H9 (cell line): ENCODE measurements around the gene DSE. TPM values are rescaled to one million over a fixed set of nuclear protein-coding genes. Genes with fewer than 3 reads are reported as not detected.

ENCODE experiments used
- DNase-seq: peaks from one replicate; pipeline ENCODE4 v3.0.0-alpha.2; 2017
- H2AFZ ChIP-seq: one replicate; pipeline ENCODE4 v1.6.1; 2013; ENCODE audit warnings: mild to moderate bottlenecking, low read length, control low read depth, moderate library complexity
- H2AK5ac ChIP-seq: 2 replicates; pipeline ENCODE4 v1.6.1; 2013; ENCODE audit warnings: low read length, control low read depth, mixed read lengths; ENCODE audit not compliant: insufficient read length
- H2BK120ac ChIP-seq: one replicate; pipeline ENCODE4 v1.6.1; 2013; ENCODE audit warnings: low read depth, mild to moderate bottlenecking, low read length, control low read depth, inconsistent platforms; ENCODE audit not compliant: poor library complexity, severe bottlenecking
- H2BK12ac ChIP-seq: 2 replicates; pipeline ENCODE4 v1.6.1; 2013; ENCODE audit warnings: low read length, control low read depth, mixed read lengths, low read depth; ENCODE audit not compliant: insufficient read length
- H2BK15ac ChIP-seq: 2 replicates; pipeline ENCODE4 v1.6.1; 2013; ENCODE audit warnings: low read depth, low read length, control low read depth
- H2BK20ac ChIP-seq: one replicate; pipeline ENCODE4 v1.6.1; 2013; ENCODE audit warnings: low read depth, mild to moderate bottlenecking, low read length, control low read depth, inconsistent platforms; ENCODE audit not compliant: poor library complexity, severe bottlenecking
- H2BK5ac ChIP-seq: 2 replicates; pipeline ENCODE4 v1.6.1; 2013; ENCODE audit warnings: low read length, control low read depth, mixed read lengths; ENCODE audit not compliant: insufficient read length
- H3K14ac ChIP-seq: 2 replicates; pipeline ENCODE4 v1.6.1; 2013; ENCODE audit warnings: low read length, control low read depth; ENCODE audit not compliant: insufficient read depth
- H3K18ac ChIP-seq: 2 replicates; pipeline ENCODE4 v1.6.1; 2013; ENCODE audit warnings: low read depth, mild to moderate bottlenecking, mixed read lengths, low read length, control low read depth; ENCODE audit not compliant: insufficient read length
- H3K23ac ChIP-seq: 2 replicates; pipeline ENCODE4 v1.6.1; 2013; ENCODE audit warnings: low read length, control low read depth, mixed read lengths, low read depth; ENCODE audit not compliant: insufficient read length
- H3K23me2 ChIP-seq: 2 replicates; pipeline ENCODE4 v1.6.1; 2013; ENCODE audit warnings: low read depth, mild to moderate bottlenecking, mixed read lengths, low read length, control low read depth; ENCODE audit not compliant: insufficient read length, poor library complexity, severe bottlenecking
- H3K27ac ChIP-seq: 2 replicates; pipeline ENCODE4 v1.5.1; 2013; ENCODE audit warnings: low read length, control low read depth, mixed read lengths, low read depth; ENCODE audit not compliant: insufficient read length
- H3K27me3 ChIP-seq: 2 replicates; pipeline ENCODE4 v1.6.1; 2013; ENCODE audit warnings: low read length, control low read depth, inconsistent platforms; ENCODE audit not compliant: insufficient read depth
- H3K4ac ChIP-seq: 2 replicates; pipeline ENCODE4 v1.6.1; 2013; ENCODE audit warnings: low read depth, mild to moderate bottlenecking, control low read depth, inconsistent platforms, low read length, moderate library complexity
- H3K4me1 ChIP-seq: 2 replicates; pipeline ENCODE4 v1.6.1; 2013; ENCODE audit warnings: low read length, control low read depth, inconsistent platforms; ENCODE audit not compliant: insufficient read depth
- H3K4me2 ChIP-seq: 2 replicates; pipeline ENCODE4 v1.6.1; 2013; ENCODE audit warnings: low read length, control low read depth, mixed read lengths; ENCODE audit not compliant: insufficient read length, insufficient read depth
- H3K56ac ChIP-seq: 2 replicates; pipeline ENCODE4 v1.6.1; 2013; ENCODE audit warnings: low read depth, mild to moderate bottlenecking, mixed read lengths, low read length, control low read depth; ENCODE audit not compliant: insufficient read length
- H3K79me1 ChIP-seq: 2 replicates; pipeline ENCODE4 v1.6.1; 2013; ENCODE audit warnings: low read depth, mild to moderate bottlenecking, moderate library complexity, low read length, control low read depth, inconsistent platforms; ENCODE audit not compliant: insufficient read depth, poor library complexity, severe bottlenecking
- H3K79me2 ChIP-seq: 2 replicates; pipeline ENCODE4 v1.6.1; 2013; ENCODE audit warnings: low read length, control low read depth, inconsistent platforms; ENCODE audit not compliant: insufficient read depth
- H3K9ac ChIP-seq: 2 replicates; pipeline ENCODE4 v1.6.1; 2013; ENCODE audit warnings: low read length, control low read depth, mixed read lengths; ENCODE audit not compliant: insufficient read length; ENCODE audit errors: extremely low read depth
- H3K9me3 ChIP-seq: one replicate; pipeline ENCODE4 v1.6.1; 2013; ENCODE audit warnings: low read depth, low read length, inconsistent platforms; ENCODE audit not compliant: control insufficient read depth
- H3T11ph ChIP-seq: one replicate; pipeline ENCODE4 v1.6.1; 2013; ENCODE audit warnings: mild to moderate bottlenecking, low read length, control low read depth, inconsistent platforms
- H4K20me1 ChIP-seq: one replicate; pipeline ENCODE4 v1.6.1; 2013; ENCODE audit not compliant: control insufficient read depth, insufficient read length, insufficient read depth
- H4K5ac ChIP-seq: 2 replicates; pipeline ENCODE4 v1.6.1; 2013; ENCODE audit warnings: low read depth, mild to moderate bottlenecking, mixed read lengths, low read length, control low read depth; ENCODE audit not compliant: insufficient read length
- H4K8ac ChIP-seq: replicated peaks from 2 replicates; pipeline ENCODE4 v1.6.1; 2013; ENCODE audit warnings: low read length, control low read depth, mixed read lengths, low read depth; ENCODE audit not compliant: insufficient read length
- H4K91ac ChIP-seq: 2 replicates; pipeline ENCODE4 v1.6.1; 2013; ENCODE audit warnings: low read depth, mild to moderate bottlenecking, moderate library complexity, mixed read lengths, low read length, control low read depth; ENCODE audit not compliant: insufficient read length
- H3K27ac Mint-ChIP-seq, 3 experiments: 2 replicates in 2 of 3; 3 replicates in 1 of 3; pipeline ENCODE4 v1.8.0; 2020 to 2021; ENCODE audit warnings: mixed read lengths in 3 of 3, mild to moderate bottlenecking in 1 of 3, moderate library complexity in 1 of 3
- H3K27me3 Mint-ChIP-seq: 2 replicates; pipeline ENCODE4 v1.8.0; 2021; ENCODE audit warnings: low read depth, mild to moderate bottlenecking, moderate library complexity, mixed read lengths
- H3K36me3 Mint-ChIP-seq, 3 experiments: 2 replicates in 2 of 3; 3 replicates in 1 of 3; pipeline ENCODE4 v1.8.0; 2020 to 2021; ENCODE audit warnings: low read depth in 3 of 3, mixed read lengths in 3 of 3; ENCODE audit not compliant: insufficient read depth in 1 of 3
- H3K4me1 Mint-ChIP-seq, 2 experiments: 2 replicates each; pipeline ENCODE4 v1.8.0; 2020; ENCODE audit warnings: mixed read lengths in 2 of 2
- H3K4me3 Mint-ChIP-seq, 2 experiments: 2 replicates in 1 of 2; 3 replicates in 1 of 2; pipeline ENCODE4 v1.8.0; 2020 to 2021; ENCODE audit warnings: mild to moderate bottlenecking in 2 of 2, mixed read lengths in 2 of 2, moderate library complexity in 1 of 2
- H3K9me3 Mint-ChIP-seq, 2 experiments: 2 replicates in 1 of 2; 3 replicates in 1 of 2; pipeline ENCODE4 v1.8.0; 2020; ENCODE audit warnings: mild to moderate bottlenecking in 2 of 2, mixed read lengths in 2 of 2, moderate library complexity in 1 of 2
- CTCF ChIP-seq: fragments of 200-600 bp; sonication (generic); conservative IDR thresholded peaks from 3 replicates; pipeline ENCODE4 v1.8.0; 2021; ENCODE audit warnings: antibody characterized with exemption, mild to moderate bottlenecking
- WGBS: extraction: QIAGEN DNeasy Blood & Tissue Kit; methylation state at CpG from one replicate; pipeline ENCODE4 v1.1.7; 2013; ENCODE audit warnings: missing lambda C conversion rate, low lambda C conversion rate, mixed read lengths; ENCODE audit not compliant: insufficient read length; ENCODE audit errors: extremely low coverage; 5-methylcytosine and 5-hydroxymethylcytosine counted together
- total RNA-seq: library from RNA; stranded (reverse); gene quantifications from 2 replicates; pipeline ENCODE4 v1.2.1, GENCODE V29; 2021

Gene DSE
- total RNA-seq, 1 experiment from 2014 or later: 45.6 TPM

GRCh38 chr6:116396441-116396840 is 25.7 kb downstream of the DSE start:
- WGBS: no CpG with 5 or more reads among the region's 5 CpGs
- Mint-ChIP-seq H3K36me3 (peaks cover 7 to 10% (median 7%) of the 10 kb centered on the region in 3 experiments), H3K27me3 (no peaks in the 10 kb centered on the region), H3K4me3 (no peak overlapping the region; a peak in 1 of 5 replicates), H3K9me3 (no peaks in the 10 kb centered on the region), H3K4me1 (peaks cover 16 to 21% of the 10 kb centered on the region in 2 experiments), H3K27ac (0 out of 7 replicates have a peak overlapping the region, but pooled peaks of 1 of the 3 experiments have one; percentile 24)
- H3K4ac ChIP-seq: no peak overlapping the region
- no peaks in the 10 kb centered on the region for H3K9me3 ChIP-seq
- H4K5ac ChIP-seq: no peak overlapping the region
- no peak overlapping the region for H3K27ac ChIP-seq
- no peak overlapping the region for H4K8ac ChIP-seq
- H3K18ac ChIP-seq: no peak overlapping the region
- H3K14ac ChIP-seq: no peak overlapping the region
- no peak overlapping the region for H3K23ac ChIP-seq
- H2AFZ ChIP-seq: no peak overlapping the region
- no peak overlapping the region for H2AK5ac ChIP-seq
- no peak for DNase-seq
- no peaks in the 10 kb centered on the region for H3K23me2 ChIP-seq
- peaks cover 6% of the 10 kb centered on the region; the same call in 1 of the 2 replicates for H3K79me2 ChIP-seq
- no peak overlapping the region for H3K56ac ChIP-seq
- no peaks in the 10 kb centered on the region for H4K20me1 ChIP-seq
- no peaks in the 10 kb centered on the region for H3K27me3 ChIP-seq
- TF ChIP-seq CTCF: no peak
- no peaks in the 10 kb centered on the region for H3K79me1 ChIP-seq
- H2BK12ac ChIP-seq: no peak overlapping the region
- no peak overlapping the region for H2BK20ac ChIP-seq
- no peaks in the 10 kb centered on the region; the same call in 1 of the 2 replicates for H3K4me1 ChIP-seq
- H3K4me2 ChIP-seq: no peak overlapping the region
- no peak overlapping the region for H3K9ac ChIP-seq
- H3T11ph ChIP-seq: no peak overlapping the region
- H2BK5ac ChIP-seq: no peak overlapping the region
- no peak overlapping the region for H4K91ac ChIP-seq
- no peak overlapping the region for H2BK15ac ChIP-seq
- no peak overlapping the region for H2BK120ac ChIP-seq
